Nephron (organoid): ENCODE results near the gene MCHR1.

ENCODE experiments used
- H3K27ac Mint-ChIP-seq, 3 experiments: 2 replicates each; pipeline ENCODE4 v1.8.0; 2020; ENCODE audit warnings: mixed read lengths in 3 of 3, mild to moderate bottlenecking in 2 of 3, moderate library complexity in 1 of 3
- H3K27me3 Mint-ChIP-seq: 2 replicates; pipeline ENCODE4 v1.8.0; 2021; ENCODE audit warnings: low read depth, mild to moderate bottlenecking, moderate library complexity, mixed read lengths
- H3K36me3 Mint-ChIP-seq: 2 replicates; pipeline ENCODE4 v1.8.0; 2020; ENCODE audit warnings: low read depth, mixed read lengths
- H3K4me1 Mint-ChIP-seq: 2 replicates; pipeline ENCODE4 v1.8.0; 2020; ENCODE audit warnings: mixed read lengths
- H3K4me3 Mint-ChIP-seq, 3 experiments: 2 replicates each; pipeline ENCODE4 v1.8.0; 2020; ENCODE audit warnings: mild to moderate bottlenecking in 3 of 3, mixed read lengths in 3 of 3, moderate library complexity in 2 of 3
- H3K9me3 Mint-ChIP-seq: 2 replicates; pipeline ENCODE4 v1.8.0; 2020; ENCODE audit warnings: mixed read lengths
- TF ChIP-seq, protein P1 (sequence below), 3 experiments: fragments of 200-600 bp; sonication (generic); IDR thresholded peaks; one replicate each; pipeline ENCODE4 v1.5.0; 2021; ENCODE audit warnings: antibody characterized with exemption in 3 of 3; ENCODE audit not compliant: unreplicated experiment in 3 of 3

The MCHR1 gene

DNA sequence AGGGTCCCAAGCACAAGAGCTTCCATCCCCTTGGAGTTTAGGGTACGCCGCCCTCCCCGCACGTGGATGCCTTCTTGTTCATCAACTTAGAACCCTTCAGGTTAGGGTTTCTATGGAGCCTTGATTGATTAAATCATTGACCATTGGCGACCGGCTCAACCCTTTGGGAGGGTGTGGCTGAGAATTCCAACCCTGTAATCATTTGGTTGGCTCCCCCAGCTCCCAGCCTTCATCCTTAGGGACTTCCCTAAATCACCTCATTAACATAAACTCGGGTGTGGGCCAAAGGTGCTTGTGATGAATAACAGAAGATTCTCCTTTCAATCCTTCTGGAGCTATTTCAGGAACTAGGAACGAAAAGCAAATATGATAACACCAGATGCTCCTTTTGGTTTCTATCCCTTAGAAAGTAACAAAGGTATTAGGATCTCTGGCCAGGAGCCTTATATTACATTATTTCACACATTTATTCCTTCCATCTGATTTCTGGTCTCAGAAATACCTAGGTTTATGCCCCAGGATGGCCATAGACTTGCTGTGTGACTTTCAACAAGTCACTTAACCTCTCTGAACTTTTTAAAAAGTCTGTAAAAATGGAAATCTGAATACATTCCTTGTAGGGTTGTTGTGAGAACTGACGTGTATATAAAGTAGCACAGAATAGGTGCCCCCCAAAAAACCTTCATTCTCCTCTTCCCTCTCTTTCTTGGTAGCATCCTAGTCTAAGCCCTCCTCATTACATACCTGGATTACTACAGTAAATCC, 26.8 kb downstream of the MCHR1 start:
- H3K4me3 Mint-ChIP-seq: no peak overlapping the region
- TF ChIP-seq, protein P1, sequence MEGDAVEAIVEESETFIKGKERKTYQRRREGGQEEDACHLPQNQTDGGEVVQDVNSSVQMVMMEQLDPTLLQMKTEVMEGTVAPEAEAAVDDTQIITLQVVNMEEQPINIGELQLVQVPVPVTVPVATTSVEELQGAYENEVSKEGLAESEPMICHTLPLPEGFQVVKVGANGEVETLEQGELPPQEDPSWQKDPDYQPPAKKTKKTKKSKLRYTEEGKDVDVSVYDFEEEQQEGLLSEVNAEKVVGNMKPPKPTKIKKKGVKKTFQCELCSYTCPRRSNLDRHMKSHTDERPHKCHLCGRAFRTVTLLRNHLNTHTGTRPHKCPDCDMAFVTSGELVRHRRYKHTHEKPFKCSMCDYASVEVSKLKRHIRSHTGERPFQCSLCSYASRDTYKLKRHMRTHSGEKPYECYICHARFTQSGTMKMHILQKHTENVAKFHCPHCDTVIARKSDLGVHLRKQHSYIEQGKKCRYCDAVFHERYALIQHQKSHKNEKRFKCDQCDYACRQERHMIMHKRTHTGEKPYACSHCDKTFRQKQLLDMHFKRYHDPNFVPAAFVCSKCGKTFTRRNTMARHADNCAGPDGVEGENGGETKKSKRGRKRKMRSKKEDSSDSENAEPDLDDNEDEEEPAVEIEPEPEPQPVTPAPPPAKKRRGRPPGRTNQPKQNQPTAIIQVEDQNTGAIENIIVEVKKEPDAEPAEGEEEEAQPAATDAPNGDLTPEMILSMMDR (IDR thresholded peaks at IDR 0.05; ENCODE audit: unreplicated experiment in 3 of 3): no peak

GRCh38 chr22:40707154-40707553, 27.9 kb downstream of the MCHR1 start:
- Mint-ChIP-seq H3K4me1 (peaks cover 37% of the 10 kb centered on the region), H3K27ac (no peak overlapping the region), H3K9me3 (peaks cover 4% of the 10 kb centered on the region), H3K36me3 (no peaks in the 10 kb centered on the region), H3K27me3 (peaks cover 9% of the 10 kb centered on the region), H3K4me3 (no peak overlapping the region)
- TF ChIP-seq, protein P1 (IDR thresholded peaks at IDR 0.05; ENCODE audit: unreplicated experiment in 3 of 3): no peak

More for the DNA sequence above, 26.8 kb downstream of the MCHR1 start:
- Mint-ChIP-seq H3K4me1 (peaks cover 36% of the 10 kb centered on the region), H3K27ac (no peak overlapping the region), H3K36me3 (no peaks in the 10 kb centered on the region), H3K9me3 (peaks cover 4% of the 10 kb centered on the region), H3K27me3 (peaks cover 3% of the 10 kb centered on the region)

GRCh38 chr22:40708177-40708576, 28.9 kb downstream of the MCHR1 start:
- Mint-ChIP-seq H3K36me3 (no peaks in the 10 kb centered on the region), H3K9me3 (peaks cover under 1% of the 10 kb centered on the region), H3K27me3 (peaks cover 9% of the 10 kb centered on the region), H3K4me3 (no peak overlapping the region), H3K27ac (peak overlapping the region in 1 of 3 experiments; percentile 12), H3K4me1 (peaks cover 33% of the 10 kb centered on the region)
- TF ChIP-seq, protein P1 (IDR thresholded peaks at IDR 0.05; ENCODE audit: unreplicated experiment in 3 of 3): no peak

- TF ChIP-seq, protein P1 (IDR thresholded peaks at IDR 0.05; ENCODE audit: unreplicated experiment in 3 of 3): no peak
- peaks cover 16% of the 10 kb centered on the region for H3K27me3 Mint-ChIP-seq
- no peaks in the 10 kb centered on the region for H3K9me3 Mint-ChIP-seq
- peak overlapping the region in 1 of 3 experiments; percentile 25 for H3K4me3 Mint-ChIP-seq
- peak overlapping the region; percentile 87 to 95 (median 94) for H3K27ac Mint-ChIP-seq
- H3K36me3 Mint-ChIP-seq: no peaks in the 10 kb centered on the region
- H3K4me1 Mint-ChIP-seq: peaks cover 35% of the 10 kb centered on the region
Observed at GRCh38 chr22:40709752-40710413, 30.6 kb downstream of the MCHR1 start.

- Mint-ChIP-seq H3K27ac (peak overlapping the region in 2 of 3 experiments; percentile 75 to 94), H3K36me3 (no peaks in the 10 kb centered on the region), H3K9me3 (no peaks in the 10 kb centered on the region), H3K27me3 (peaks cover 20% of the 10 kb centered on the region), H3K4me3 (no peak overlapping the region), H3K4me1 (peaks cover 38% of the 10 kb centered on the region)
- TF ChIP-seq, protein P1 (IDR thresholded peaks at IDR 0.05; ENCODE audit: unreplicated experiment in 3 of 3): no peak
Observed at GRCh38 chr22:40712311-40712710, 33.0 kb downstream of the MCHR1 start.
